ENCODE results near the gene LRRC59. TPM values are rescaled to one million over a fixed set of nuclear protein-coding genes. Genes with fewer than 3 reads are reported as not detected.
"Not testable (repeated sequence)": the region's sequence is repeated elsewhere in the genome, so short reads cannot be mapped to it uniquely, and the experiment has no call there.

LRRC59 gene
- total and polyA plus RNA-seq, 4 donors, result 33.1 to 77.6 (median 45.4) TPM

DNA sequence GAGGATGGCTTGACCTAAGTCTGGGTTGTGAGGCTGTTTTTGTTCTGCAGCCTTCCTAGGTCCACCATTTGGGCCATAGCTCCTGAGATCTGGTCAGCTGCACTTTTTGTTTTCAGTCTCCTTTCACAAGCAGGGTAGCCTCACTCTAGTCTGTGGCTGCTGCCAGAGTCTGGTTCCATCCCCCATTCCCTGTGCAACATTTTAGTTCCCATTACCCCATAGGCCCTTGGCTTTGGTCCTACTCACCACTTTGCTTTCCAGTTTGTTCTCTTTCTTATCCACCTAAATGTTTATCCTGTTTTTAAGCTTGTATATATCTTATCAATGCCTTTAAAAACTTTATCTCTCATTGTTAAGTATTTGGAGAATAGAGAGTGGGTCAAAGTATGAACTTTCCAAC, 57.9 kb downstream of the LRRC59 start:
- ATAC-seq (ENCODE audit: low FRiP score), result no peak
- no peaks in the 10 kb centered on the region for H3K4me1 ChIP-seq (ENCODE audit: control insufficient read depth in 1 of 2, insufficient read depth in 2 of 2, low read length in 2 of 2)
- H3K27ac ChIP-seq (ENCODE audit: low read depth in 1 of 2, low read length in 2 of 2), result no peak overlapping the region
- peak in 1 of 2 donors; percentile 0 for DNase-seq
- H3K27me3 ChIP-seq (ENCODE audit: control insufficient read depth in 1 of 2, insufficient read depth in 2 of 2, low read length in 1 of 2), result no peaks in the 10 kb centered on the region
- H3K36me3 ChIP-seq (ENCODE audit: control insufficient read depth in 1 of 2, insufficient read depth in 2 of 2, low read length in 1 of 2), result no peaks in the 10 kb centered on the region
- peaks cover 5% of the 10 kb centered on the region for H3K9me3 ChIP-seq (ENCODE audit: control insufficient read depth, low read length)
- intact Hi-C loops (cut with DNase I), result no loop called here
- no peak overlapping the region for H3K4me3 ChIP-seq (ENCODE audit: low read length in 2 of 2)

DNA sequence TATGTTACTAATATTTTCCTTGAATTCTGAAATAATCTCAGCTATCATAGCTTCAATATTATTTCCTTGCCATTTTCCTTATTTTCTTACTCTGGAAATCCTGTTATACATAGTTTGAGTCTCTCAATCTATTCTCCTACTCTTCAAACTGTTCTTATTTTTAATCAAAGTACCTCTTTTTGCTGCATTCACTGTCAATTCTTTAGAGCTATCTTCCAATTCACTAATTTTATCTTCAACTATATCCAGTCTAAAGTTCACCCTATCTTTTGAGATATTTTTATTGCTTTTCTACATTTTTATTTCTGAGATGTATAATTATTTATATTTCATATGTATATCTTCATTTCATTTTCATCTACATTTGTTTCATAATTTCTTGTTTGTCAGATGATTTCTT, 58.7 kb downstream of the LRRC59 start:
- intact Hi-C loops (cut with DNase I), result no loop called here
- H3K36me3 ChIP-seq (ENCODE audit: control insufficient read depth in 1 of 2, insufficient read depth in 2 of 2, low read length in 1 of 2), result no peaks in the 10 kb centered on the region
- H3K27me3 ChIP-seq (ENCODE audit: control insufficient read depth in 1 of 2, insufficient read depth in 2 of 2, low read length in 1 of 2), result no peaks in the 10 kb centered on the region
- H3K27ac ChIP-seq (ENCODE audit: low read depth in 1 of 2, low read length in 2 of 2), result no peak overlapping the region
- peaks cover 5% of the 10 kb centered on the region for H3K9me3 ChIP-seq (ENCODE audit: control insufficient read depth, low read length)
- H3K4me1 ChIP-seq (ENCODE audit: control insufficient read depth in 1 of 2, insufficient read depth in 2 of 2, low read length in 2 of 2), result no peaks in the 10 kb centered on the region
- no peak for ATAC-seq (ENCODE audit: low FRiP score)
- H3K4me3 ChIP-seq (ENCODE audit: low read length in 2 of 2), result no peak overlapping the region
- DNase-seq, result no peak

DNA sequence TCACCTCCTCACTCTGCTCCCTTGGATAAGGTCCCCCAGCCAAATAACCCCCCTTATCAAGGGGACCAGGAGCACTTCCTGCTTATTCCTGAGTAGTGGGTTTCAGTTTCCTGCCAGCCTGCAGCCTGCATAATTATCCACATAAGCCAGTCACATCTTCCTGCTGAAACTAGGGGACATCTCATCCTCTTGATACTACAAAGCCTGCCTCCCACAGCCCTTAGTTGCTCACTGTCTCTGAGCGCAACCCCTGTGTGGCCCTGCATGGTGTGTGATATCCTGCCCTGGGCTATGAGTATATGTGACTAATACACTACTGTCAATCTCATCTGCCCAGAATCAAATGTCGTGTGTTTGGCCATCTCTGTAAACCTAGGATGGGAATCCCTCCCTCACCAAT, 59.4 kb downstream of the LRRC59 start:
- DNase-seq (peak in 1 of 2 donors; percentile 5), ATAC-seq (ENCODE audit: low FRiP score) (no peak)
- no peaks in the 10 kb centered on the region for H3K27me3 ChIP-seq (ENCODE audit: control insufficient read depth in 1 of 2, insufficient read depth in 2 of 2, low read length in 1 of 2)
- no peaks in the 10 kb centered on the region for H3K36me3 ChIP-seq (ENCODE audit: control insufficient read depth in 1 of 2, insufficient read depth in 2 of 2, low read length in 1 of 2)
- 92 to 94% methylated on average over 2 of the region's 2 CpGs for WGBS, 2 donors
- H3K4me1 ChIP-seq (ENCODE audit: control insufficient read depth in 1 of 2, insufficient read depth in 2 of 2, low read length in 2 of 2), result no peaks in the 10 kb centered on the region
- H3K27ac ChIP-seq (ENCODE audit: low read depth in 1 of 2, low read length in 2 of 2), result no peak overlapping the region
- peaks cover 5% of the 10 kb centered on the region for H3K9me3 ChIP-seq (ENCODE audit: control insufficient read depth, low read length)
- no peak overlapping the region for H3K4me3 ChIP-seq (ENCODE audit: low read length in 2 of 2)
- intact Hi-C loops (cut with DNase I), result no loop called here

DNA sequence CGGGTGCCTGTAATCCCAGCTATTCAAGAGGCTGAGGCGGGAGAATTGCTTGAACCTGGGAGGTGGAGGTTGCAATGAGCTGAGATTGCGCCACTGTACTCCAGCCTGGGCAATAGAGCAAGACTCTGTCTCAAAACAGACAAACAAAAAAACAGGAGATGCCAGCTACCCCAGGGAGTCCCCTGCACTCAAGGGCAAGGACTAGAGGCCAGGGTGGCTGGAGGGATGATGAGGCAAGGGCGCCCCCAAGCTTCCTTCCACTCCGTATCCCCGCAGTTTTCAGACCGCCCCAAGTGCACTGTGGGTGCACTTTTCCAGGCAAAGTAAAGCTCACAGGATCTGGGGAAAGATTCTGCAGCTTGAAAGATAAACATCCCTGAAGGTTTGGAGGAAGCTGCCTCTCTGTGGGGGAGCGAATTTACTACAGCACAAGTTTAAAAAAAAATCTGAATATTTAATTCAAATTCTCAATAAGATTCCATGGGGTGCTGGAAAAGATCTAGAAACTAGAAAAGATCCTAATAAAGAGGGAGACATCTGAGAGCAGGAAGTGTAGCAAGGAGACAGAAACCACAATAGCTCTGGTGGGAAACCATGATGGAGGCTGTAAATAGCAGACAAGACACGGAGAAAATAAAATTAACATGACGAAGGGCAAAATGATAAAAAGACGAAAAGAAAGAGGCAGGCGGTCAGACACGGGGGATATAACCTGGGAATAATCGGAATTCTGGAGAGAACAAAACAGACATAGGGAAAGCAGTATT, 63.8 kb downstream of the LRRC59 start:
- intact Hi-C loops (cut with DNase I); H3K4me1 ChIP-seq (ENCODE audit: control insufficient read depth in 1 of 2, insufficient read depth in 2 of 2, low read length in 2 of 2); H3K36me3 ChIP-seq (ENCODE audit: control insufficient read depth in 1 of 2, insufficient read depth in 2 of 2, low read length in 1 of 2); H3K27me3 ChIP-seq (ENCODE audit: control insufficient read depth in 1 of 2, insufficient read depth in 2 of 2, low read length in 1 of 2); H3K27ac ChIP-seq (ENCODE audit: low read depth in 1 of 2, low read length in 2 of 2); H3K4me3 ChIP-seq (ENCODE audit: low read length in 2 of 2); ATAC-seq (ENCODE audit: low FRiP score); H3K9me3 ChIP-seq (ENCODE audit: control insufficient read depth, low read length): not testable (repeated sequence)
- DNase-seq, result peak in 1 of 2 donors; percentile 46
- 60 to 64% methylated on average over 14 of the region's 14 CpGs for WGBS, 2 donors

DNA sequence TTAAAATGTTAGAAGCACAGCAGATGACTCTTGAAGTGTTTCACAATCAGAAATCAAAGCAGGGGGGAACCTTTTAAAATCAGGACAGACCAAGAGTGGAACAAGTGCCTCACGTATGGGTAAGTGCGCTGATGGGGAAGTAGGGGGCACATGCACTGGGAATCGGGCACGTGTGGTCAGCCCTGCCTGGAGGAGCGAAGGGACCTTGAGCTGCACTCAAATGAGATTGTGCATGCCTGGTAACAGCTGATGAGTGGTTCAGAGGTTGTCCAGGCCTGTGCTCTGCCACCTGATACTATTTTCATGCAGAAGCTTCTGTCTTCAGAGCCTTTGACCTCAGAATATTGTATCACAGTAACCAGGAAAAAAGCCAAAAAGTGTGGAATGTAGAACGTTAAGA, 65.1 kb downstream of the LRRC59 start:
- Histone ChIP-seq H3K27me3 (ENCODE audit: control insufficient read depth in 1 of 2, insufficient read depth in 2 of 2, low read length in 1 of 2) (no peaks in the 10 kb centered on the region), H3K4me1 (ENCODE audit: control insufficient read depth in 1 of 2, insufficient read depth in 2 of 2, low read length in 2 of 2) (no peaks in the 10 kb centered on the region), H3K27ac (ENCODE audit: low read depth in 1 of 2, low read length in 2 of 2) (no peak overlapping the region), H3K36me3 (ENCODE audit: control insufficient read depth in 1 of 2, insufficient read depth in 2 of 2, low read length in 1 of 2) (no peaks in the 10 kb centered on the region), H3K9me3 (ENCODE audit: control insufficient read depth, low read length) (no peaks in the 10 kb centered on the region), H3K4me3 (ENCODE audit: low read length in 2 of 2) (no peak overlapping the region)
- DNase-seq, result peak in 1 of 2 donors; percentile 12
- 76 to 80% methylated on average over 6 of the region's 6 CpGs for WGBS, 2 donors
- intact Hi-C loops (cut with DNase I), result no loop called here
- ATAC-seq (ENCODE audit: low FRiP score), result no peak

Other genes with a start within 250 kb of the LRRC59 start
- 10 to 100 TPM; 64.4 to 99.0 TPM for gene PPP1R9B, start 246.8 kb downstream of the LRRC59 start, total RNA-seq
- gene PPP1R9B, start 246.8 kb downstream of the LRRC59 start, polyA plus RNA-seq, result 10 to 100 TPM; 20.3 to 26.1 TPM
- 10 to 100 TPM; 91.8 to 92.7 TPM for gene SGCA, start 231.5 kb downstream of the LRRC59 start, total RNA-seq
- gene SGCA, start 231.5 kb downstream of the LRRC59 start, polyA plus RNA-seq, result 100 to 1,000 TPM in 1 of 2 donors, 10 to 100 TPM in 1; 86.4 to 198 TPM
- gene COL1A1, start 195.9 kb downstream of the LRRC59 start, total RNA-seq, result 100 to 1,000 TPM; 400 to 948 TPM
- 100 to 1,000 TPM in 1 of 2 donors, 10 to 100 TPM in 1; 70.2 to 391 TPM for gene COL1A1, start 195.9 kb downstream of the LRRC59 start, polyA plus RNA-seq
- 1 to 10 TPM in 1 of 2 donors, under 1 TPM in 1; 0.94 to 1.4 TPM for gene TMEM92, start 123.1 kb downstream of the LRRC59 start, total RNA-seq
- gene TMEM92, start 123.1 kb downstream of the LRRC59 start, polyA plus RNA-seq, result 10 to 100 TPM in 1 of 2 donors, not detected in 1; 12.4 TPM
- gene XYLT2, start 51.4 kb downstream of the LRRC59 start, total RNA-seq, result 10 to 100 TPM; 16.4 to 22.2 TPM
- gene XYLT2, start 51.4 kb downstream of the LRRC59 start, polyA plus RNA-seq, result 10 to 100 TPM in 1 of 2 donors, 1 to 10 TPM in 1; 4.0 to 19.3 TPM
- gene MRPL27, start 24.3 kb downstream of the LRRC59 start, total RNA-seq, result 10 to 100 TPM; 34.8 TPM
- 100 to 1,000 TPM in 1 of 2 donors, 10 to 100 TPM in 1; 90.9 to 103 TPM for gene MRPL27, start 24.3 kb downstream of the LRRC59 start, polyA plus RNA-seq
- gene EME1, start 24.3 kb downstream of the LRRC59 start, total RNA-seq, result 1 to 10 TPM in 1 of 2 donors, not detected in 1; 2.0 TPM
- gene EME1, start 24.3 kb downstream of the LRRC59 start, polyA plus RNA-seq, result under 1 TPM in 1 of 2 donors, not detected in 1; 0.49 TPM
- 10 to 100 TPM; 17.8 to 35.8 TPM for gene ACSF2, start 28.7 kb upstream of the LRRC59 start, total RNA-seq
- 10 to 100 TPM; 29.2 to 35.1 TPM for gene ACSF2, start 28.7 kb upstream of the LRRC59 start, polyA plus RNA-seq
- gene CHAD, start 71.4 kb upstream of the LRRC59 start, total RNA-seq, result under 1 TPM in 1 of 2 donors, not detected in 1; 0.57 TPM
- 1 to 10 TPM in 1 of 2 donors, under 1 TPM in 1; 0.20 to 2.3 TPM for gene CHAD, start 71.4 kb upstream of the LRRC59 start, polyA plus RNA-seq
- gene RSAD1, start 81.3 kb upstream of the LRRC59 start, total RNA-seq, result 10 to 100 TPM; 32.1 to 42.3 TPM
- gene RSAD1, start 81.3 kb upstream of the LRRC59 start, polyA plus RNA-seq, result 10 to 100 TPM; 12.1 to 39.2 TPM
- 1 to 10 TPM; 1.3 to 1.8 TPM for gene MYCBPAP, start 110.9 kb upstream of the LRRC59 start, total RNA-seq
- gene MYCBPAP, start 110.9 kb upstream of the LRRC59 start, polyA plus RNA-seq, result 1 to 10 TPM in 1 of 2 donors, under 1 TPM in 1; 0.77 to 1.0 TPM
- not detected for gene EPN3, start 135.2 kb upstream of the LRRC59 start, total RNA-seq
- gene EPN3, start 135.2 kb upstream of the LRRC59 start, polyA plus RNA-seq, result 1 to 10 TPM; 1.5 to 1.9 TPM
- gene SPATA20, start 149.7 kb upstream of the LRRC59 start, total RNA-seq, result 10 to 100 TPM; 27.8 to 41.9 TPM
- 10 to 100 TPM; 16.7 to 64.0 TPM for gene SPATA20, start 149.7 kb upstream of the LRRC59 start, polyA plus RNA-seq
- 1 to 10 TPM in 1 of 2 donors, under 1 TPM in 1; 0.29 to 2.8 TPM for gene CACNA1G, start 163.2 kb upstream of the LRRC59 start, total RNA-seq
- not detected for gene CACNA1G, start 163.2 kb upstream of the LRRC59 start, polyA plus RNA-seq
- gene ABCC3, start 237.4 kb upstream of the LRRC59 start, total RNA-seq, result 10 to 100 TPM; 25.7 to 54.9 TPM
- 100 to 1,000 TPM in 1 of 2 donors, 1 to 10 TPM in 1; 9.9 to 145 TPM for gene ABCC3, start 237.4 kb upstream of the LRRC59 start, polyA plus RNA-seq

All from aorta (tissue), 5 donors.